ENCODE measurements around the gene SMIM24. TPM values are rescaled to one million over a fixed set of nuclear protein-coding genes. Genes with fewer than 3 reads are reported as not detected.
A peak's percentile ranks its signal among the peaks of the same experiment; 100 is the strongest.

Gene SMIM24
- total and polyA plus RNA-seq, 9 of the 15 experiments (the other 6 are each of a cell fraction or from before 2014, with no cell fraction given), result 0.45 to 12.3 (median 1.4) TPM; not detected in 1

DNA sequence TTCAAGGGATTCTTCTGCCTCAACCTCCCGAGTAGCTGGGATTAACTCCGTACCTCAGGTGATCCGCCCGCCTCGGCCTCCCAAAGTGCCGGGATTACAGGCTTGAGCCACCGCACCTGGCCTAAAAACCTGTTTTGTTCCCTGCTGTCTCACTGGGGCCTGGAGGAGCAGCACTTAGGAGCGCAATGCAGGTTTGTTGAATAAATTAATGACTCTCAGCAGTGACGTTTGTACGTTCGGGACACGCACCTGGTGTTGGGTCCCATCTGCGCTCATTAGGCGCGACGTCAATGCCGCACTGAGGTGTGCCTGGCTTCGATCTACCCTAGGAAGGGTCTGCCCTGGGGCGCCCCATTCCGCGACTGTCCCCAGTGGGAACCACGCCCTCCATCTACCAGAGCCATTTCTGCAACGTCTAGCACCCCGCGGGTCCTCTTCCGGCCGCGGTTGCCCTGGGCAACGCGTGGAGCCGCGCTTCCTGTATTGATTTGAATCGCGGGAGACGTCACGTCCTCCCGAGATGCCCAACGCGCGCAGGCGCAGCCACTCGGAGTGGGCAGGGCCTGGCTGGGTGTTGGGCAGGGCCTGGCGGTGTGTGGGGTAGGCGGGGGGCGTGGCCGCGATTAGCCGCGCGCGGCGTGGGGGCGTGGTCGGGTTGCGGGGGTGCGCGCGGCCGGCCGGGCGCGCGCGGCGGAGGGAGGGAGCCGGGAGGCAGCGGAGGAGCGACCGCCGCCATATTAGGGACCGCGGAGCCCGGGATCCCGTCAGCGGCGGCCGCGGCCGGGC lies 25.5 kb upstream of the SMIM24 start, which contains the start of gene FZR1 (continued):
- peak; percentile 41; the same call in 1 of the 2 replicates for TF ChIP-seq ZBTB7A (IDR thresholded peaks at IDR 0.05; ENCODE audit: borderline replicate concordance, control insufficient read depth, low read depth, low read length)
- TF ChIP-seq ETV5 (CRISPR knock-in tag; IDR thresholded peaks at IDR 0.05; ENCODE audit: low read depth), result peak; percentile 94
- TF ChIP-seq KLF13 (tag; IDR thresholded peaks at IDR 0.05; ENCODE audit: borderline replicate concordance, low read depth), result peak; percentile 94
- TF ChIP-seq ZBTB33 (CRISPR knock-in tag; IDR thresholded peaks at IDR 0.05), result 0 out of 2 replicates have a peak, but pooled peaks have one; percentile 39
- peak; percentile 51 for TF ChIP-seq TBP (optimal IDR thresholded peaks at IDR 0.05; ENCODE audit: low read depth, low read length)
- no peak for TF ChIP-seq SRSF1 (IDR thresholded peaks at IDR 0.05; ENCODE audit: low read depth, low read length)
- TF ChIP-seq KDM5B (IDR thresholded peaks at IDR 0.05; ENCODE audit: insufficient replicate concordance, low read depth, low read length), result peak; percentile 81
- no peak for TF ChIP-seq SNRNP70 (optimal IDR thresholded peaks at IDR 0.05; ENCODE audit: low read depth, low read length)
- TF ChIP-seq ZNF224 (CRISPR knock-in tag; IDR thresholded peaks at IDR 0.05), result no peak
- no peak for TF ChIP-seq MXD1 (CRISPR knock-in tag; IDR thresholded peaks at IDR 0.05; ENCODE audit: borderline replicate concordance, poor library complexity, severe bottlenecking)
- no peak for TF ChIP-seq ZNF780A (CRISPR knock-in tag; IDR thresholded peaks at IDR 0.05)
- TF ChIP-seq, protein P1, sequence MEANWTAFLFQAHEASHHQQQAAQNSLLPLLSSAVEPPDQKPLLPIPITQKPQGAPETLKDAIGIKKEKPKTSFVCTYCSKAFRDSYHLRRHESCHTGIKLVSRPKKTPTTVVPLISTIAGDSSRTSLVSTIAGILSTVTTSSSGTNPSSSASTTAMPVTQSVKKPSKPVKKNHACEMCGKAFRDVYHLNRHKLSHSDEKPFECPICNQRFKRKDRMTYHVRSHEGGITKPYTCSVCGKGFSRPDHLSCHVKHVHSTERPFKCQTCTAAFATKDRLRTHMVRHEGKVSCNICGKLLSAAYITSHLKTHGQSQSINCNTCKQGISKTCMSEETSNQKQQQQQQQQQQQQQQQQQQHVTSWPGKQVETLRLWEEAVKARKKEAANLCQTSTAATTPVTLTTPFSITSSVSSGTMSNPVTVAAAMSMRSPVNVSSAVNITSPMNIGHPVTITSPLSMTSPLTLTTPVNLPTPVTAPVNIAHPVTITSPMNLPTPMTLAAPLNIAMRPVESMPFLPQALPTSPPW (CRISPR knock-in tag; IDR thresholded peaks at IDR 0.05), result peak; percentile 83
- no peak for TF ChIP-seq ILF3 (IDR thresholded peaks at IDR 0.05; ENCODE audit: borderline replicate concordance)
- no peak for TF ChIP-seq PCBP1 (IDR thresholded peaks at IDR 0.05; ENCODE audit: low read depth, low read length, poor library complexity, severe bottlenecking)
- no peak for TF ChIP-seq NFE2 (IDR thresholded peaks at IDR 0.05; ENCODE audit: low read depth)
- no peak for TF ChIP-seq PBX2 (CRISPR knock-in tag; IDR thresholded peaks at IDR 0.05; ENCODE audit: low read depth)
- no peak for TF ChIP-seq PBX2 (tag; conservative IDR thresholded peaks at IDR 0.05; ENCODE audit: low read depth)
- no peak for TF ChIP-seq HNRNPL (IDR thresholded peaks at IDR 0.05; ENCODE audit: low read depth, low read length)
- peak; percentile 32 for TF ChIP-seq BRD9 (IDR thresholded peaks at IDR 0.05; ENCODE audit: low read depth, partially characterized antibody)
- peak; percentile 79 for TF ChIP-seq L3MBTL2 (IDR thresholded peaks at IDR 0.05)
- TF ChIP-seq CREM (IDR thresholded peaks at IDR 0.05; ENCODE audit: low read depth), result peak; percentile 98
